ENCODE data around the gene CERS3. TPM values are rescaled to one million over a fixed set of nuclear protein-coding genes. Genes with fewer than 3 reads are reported as not detected.

CERS3 gene
- total RNA-seq, 2 experiments from 2014 or later = not detected

DNA sequence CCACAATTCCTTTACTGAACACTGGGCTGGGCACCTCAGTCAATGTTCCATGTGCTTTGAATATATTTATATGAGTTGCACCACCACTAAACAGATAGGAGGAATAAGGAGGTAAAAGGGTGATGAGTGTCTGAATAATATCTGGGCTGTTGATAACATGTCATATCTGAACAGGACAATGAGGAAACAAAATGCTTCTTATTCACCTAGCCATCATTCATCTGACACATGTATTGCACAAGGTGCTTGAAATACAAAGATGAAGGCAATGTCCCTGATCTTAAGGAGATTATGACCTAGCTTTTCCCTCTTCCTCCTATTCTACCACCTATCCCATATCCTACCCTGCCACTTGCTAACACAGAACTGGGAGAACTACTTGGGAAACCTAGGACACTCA, 8.0 kb upstream of the CERS3 start:
- no peak overlapping the region for H3K4me3 Mint-ChIP-seq
- peaks cover 4% of the 10 kb centered on the region for H3K9me3 Mint-ChIP-seq
- ATAC-seq (no peak), DNase-seq (no peak)
- no peaks in the 10 kb centered on the region for H3K36me3 Mint-ChIP-seq (ENCODE audit: low read depth)
- ChIA-PET CTCF (interaction anchor here (0.8 kb wide), 1 partner anchor 186 kb away, joined by 3 read pairs; no protein-coding TSS in a partner anchor), POLR2A (no interaction called here)
- H3K27ac Mint-ChIP-seq = no peak overlapping the region
- H3K4me1 Mint-ChIP-seq (ENCODE audit: low read depth) = no peaks in the 10 kb centered on the region
- TF ChIP-seq, protein P1, sequence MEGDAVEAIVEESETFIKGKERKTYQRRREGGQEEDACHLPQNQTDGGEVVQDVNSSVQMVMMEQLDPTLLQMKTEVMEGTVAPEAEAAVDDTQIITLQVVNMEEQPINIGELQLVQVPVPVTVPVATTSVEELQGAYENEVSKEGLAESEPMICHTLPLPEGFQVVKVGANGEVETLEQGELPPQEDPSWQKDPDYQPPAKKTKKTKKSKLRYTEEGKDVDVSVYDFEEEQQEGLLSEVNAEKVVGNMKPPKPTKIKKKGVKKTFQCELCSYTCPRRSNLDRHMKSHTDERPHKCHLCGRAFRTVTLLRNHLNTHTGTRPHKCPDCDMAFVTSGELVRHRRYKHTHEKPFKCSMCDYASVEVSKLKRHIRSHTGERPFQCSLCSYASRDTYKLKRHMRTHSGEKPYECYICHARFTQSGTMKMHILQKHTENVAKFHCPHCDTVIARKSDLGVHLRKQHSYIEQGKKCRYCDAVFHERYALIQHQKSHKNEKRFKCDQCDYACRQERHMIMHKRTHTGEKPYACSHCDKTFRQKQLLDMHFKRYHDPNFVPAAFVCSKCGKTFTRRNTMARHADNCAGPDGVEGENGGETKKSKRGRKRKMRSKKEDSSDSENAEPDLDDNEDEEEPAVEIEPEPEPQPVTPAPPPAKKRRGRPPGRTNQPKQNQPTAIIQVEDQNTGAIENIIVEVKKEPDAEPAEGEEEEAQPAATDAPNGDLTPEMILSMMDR (IDR thresholded peaks at IDR 0.05) = no peak
- intact Hi-C loops (cut with micrococcal nuclease) = no loop called here
- H3K27me3 Mint-ChIP-seq = no peaks in the 10 kb centered on the region

DNA sequence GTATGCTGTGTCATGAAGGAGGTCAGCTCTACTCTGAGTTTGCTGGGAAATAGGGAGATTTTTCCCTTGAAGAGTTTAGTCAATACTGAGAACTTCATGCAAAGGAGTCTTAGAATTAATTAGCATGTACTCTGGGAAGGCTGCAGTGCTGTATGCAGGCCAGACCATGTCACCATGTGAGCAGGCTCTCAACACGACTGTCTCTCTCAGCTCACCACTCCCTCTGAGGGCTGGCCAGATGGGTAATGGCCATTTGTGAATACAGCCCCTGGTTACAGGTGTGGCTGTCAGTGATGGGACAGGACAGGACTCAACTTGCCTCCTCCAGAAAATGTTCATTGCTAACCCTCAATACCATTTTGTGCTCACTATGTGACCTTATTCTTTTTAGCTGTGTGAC, 5.1 kb upstream of the CERS3 start:
- no peak for ATAC-seq
- no peak for DNase-seq
- ChIA-PET POLR2A (no interaction called here), CTCF (interaction anchor here (1.4 kb wide), 1 partner anchor 183 kb away, joined by 5 read pairs; no protein-coding TSS in a partner anchor)
- no peaks in the 10 kb centered on the region for H3K4me1 Mint-ChIP-seq (ENCODE audit: low read depth)
- H3K27ac Mint-ChIP-seq = no peak overlapping the region
- intact Hi-C loops (cut with micrococcal nuclease) = no loop called here
- H3K9me3 Mint-ChIP-seq = peaks cover 3% of the 10 kb centered on the region
- no peak overlapping the region for H3K4me3 Mint-ChIP-seq
- no peaks in the 10 kb centered on the region for H3K27me3 Mint-ChIP-seq
- TF ChIP-seq, protein P1 (IDR thresholded peaks at IDR 0.05) = no peak
- no peaks in the 10 kb centered on the region for H3K36me3 Mint-ChIP-seq (ENCODE audit: low read depth)

DNA sequence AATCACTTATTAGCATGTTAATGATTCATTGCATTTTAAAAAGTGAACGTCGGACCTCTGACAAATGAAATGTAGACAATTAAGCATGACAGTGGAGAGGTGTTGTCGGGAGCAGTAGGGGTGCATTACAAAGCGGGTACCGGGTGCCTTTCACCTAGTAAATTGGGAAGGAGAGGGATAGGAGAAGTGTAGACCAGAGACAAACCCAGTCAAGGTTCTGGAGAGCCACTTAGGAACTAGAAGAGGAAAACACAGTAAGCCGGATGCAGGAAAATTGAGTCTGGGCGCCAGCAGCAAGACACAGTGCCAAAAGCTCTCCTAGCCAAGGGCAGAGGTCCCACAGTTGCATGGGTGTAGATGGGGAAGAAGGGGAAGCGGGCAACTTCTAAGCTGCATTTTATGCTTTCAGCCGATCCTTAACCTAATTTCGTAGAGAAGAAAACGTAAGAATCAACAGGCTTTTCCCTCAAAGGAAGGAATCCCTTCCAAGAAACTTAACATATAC, 3.1 kb upstream of the CERS3 start:
- DNase-seq = no peak
- TF ChIP-seq, protein P1 (IDR thresholded peaks at IDR 0.05) = no peak
- CTCF ChIA-PET = interaction anchor here (1.4 kb wide), 1 partner anchor 182 kb away, joined by 5 read pairs; no protein-coding TSS in a partner anchor
- no peak for ATAC-seq
- no peaks in the 10 kb centered on the region for H3K4me1 Mint-ChIP-seq (ENCODE audit: low read depth)
- no peak overlapping the region for H3K4me3 Mint-ChIP-seq
- POLR2A ChIA-PET = no interaction called here
- H3K9me3 Mint-ChIP-seq = no peaks in the 10 kb centered on the region
- H3K27me3 Mint-ChIP-seq = no peaks in the 10 kb centered on the region
- H3K36me3 Mint-ChIP-seq (ENCODE audit: low read depth) = no peaks in the 10 kb centered on the region
- intact Hi-C loops (cut with micrococcal nuclease) = no loop called here
- no peak overlapping the region for H3K27ac Mint-ChIP-seq

DNA sequence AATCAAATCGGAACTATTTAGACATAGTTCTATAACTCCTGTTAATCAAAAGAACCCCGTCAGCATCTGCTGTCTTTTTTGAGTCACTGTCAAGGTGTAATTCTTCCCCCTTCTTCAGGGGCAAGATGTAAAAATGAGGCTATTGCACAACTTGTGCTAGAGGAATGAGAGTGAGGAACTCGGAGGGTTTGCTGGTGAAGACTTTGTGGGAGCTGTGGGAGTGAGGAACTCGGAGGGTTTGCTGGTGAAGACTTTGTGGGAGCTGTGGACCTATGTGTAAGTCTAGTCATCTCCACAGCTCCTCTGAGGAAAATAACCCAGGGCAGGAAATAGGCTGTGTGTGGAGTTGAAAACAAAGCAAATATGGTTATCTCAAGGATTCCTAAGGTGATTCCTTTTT, 2.5 kb upstream of the CERS3 start:
- TF ChIP-seq, protein P1 (IDR thresholded peaks at IDR 0.05) = no peak
- Mint-ChIP-seq H3K4me3 (no peak overlapping the region), H3K27ac (no peak overlapping the region), H3K4me1 (ENCODE audit: low read depth) (no peaks in the 10 kb centered on the region), H3K27me3 (no peaks in the 10 kb centered on the region), H3K36me3 (ENCODE audit: low read depth) (no peaks in the 10 kb centered on the region), H3K9me3 (no peaks in the 10 kb centered on the region)
- ChIA-PET CTCF (interaction anchor here (1.4 kb wide), 1 partner anchor 182 kb away, joined by 5 read pairs; no protein-coding TSS in a partner anchor), POLR2A (no interaction called here)
- intact Hi-C loops (cut with micrococcal nuclease) = no loop called here
- ATAC-seq = no peak
- no peak for DNase-seq

DNA sequence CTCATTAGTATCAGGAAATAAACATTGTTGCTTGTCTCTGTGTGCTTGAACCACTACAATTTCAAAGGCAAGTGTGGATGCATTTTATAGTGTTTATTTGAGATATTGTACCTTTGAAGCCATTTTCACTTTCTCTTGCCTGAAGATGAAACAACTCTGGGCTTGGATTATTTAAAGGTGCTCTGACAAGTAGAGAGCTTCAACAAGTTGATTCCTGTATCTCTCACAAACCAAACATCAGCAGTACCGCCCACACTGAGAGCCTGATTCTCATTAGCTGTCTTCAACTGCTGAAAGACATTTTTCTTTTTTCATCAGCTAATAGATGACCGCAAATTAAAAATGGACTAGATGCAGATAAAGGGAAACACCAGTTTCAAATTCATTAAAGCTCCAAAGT, 806 bp upstream of the CERS3 start:
- DNase-seq = no peak
- intact Hi-C loops (cut with micrococcal nuclease) = no loop called here
- ChIA-PET POLR2A (interaction anchor here (1.2 kb wide), 1 partner anchor 15 kb away, joined by 3 read pairs; no protein-coding TSS in a partner anchor), CTCF (interaction anchor here (1.0 kb wide), 1 partner anchor 179 kb away, joined by 3 read pairs; no protein-coding TSS in a partner anchor)
- Mint-ChIP-seq H3K36me3 (ENCODE audit: low read depth) (no peaks in the 10 kb centered on the region), H3K27me3 (no peaks in the 10 kb centered on the region), H3K4me1 (ENCODE audit: low read depth) (no peaks in the 10 kb centered on the region), H3K9me3 (no peaks in the 10 kb centered on the region), H3K27ac (no peak overlapping the region), H3K4me3 (no peak overlapping the region)
- TF ChIP-seq, protein P1 (IDR thresholded peaks at IDR 0.05) = no peak
- no peak for ATAC-seq

Measured in activated CD8-positive, alpha-beta T cell treated with anti-CD3 and anti-CD28 coated beads for 36 hours (primary cell).